Activated effector memory CD4-positive, alpha-beta T cell treated with Interleukin-2 at 50 U/mL for 16 hours (primary cell): ENCODE results near the gene CEND1.

Experiments used
- DNase-seq: peaks from one replicate; pipeline ENCODE4 v3.0.0-alpha.2; 2020

CEND1 gene

GRCh38 chr11:789943-790342 is at the start of gene CEND1:
CEND1 (minus strand) TSS chr11:790090; CDS start chr11:788576, 1,514 bp downstream.
- no peak for DNase-seq

- DNase-seq, result no peak
Observed at GRCh38 chr11:839280-839623, 49.4 kb upstream of the CEND1 start.

- no peak for DNase-seq
Observed at GRCh38 chr11:838441-839279, 48.8 kb upstream of the CEND1 start.

DNA sequence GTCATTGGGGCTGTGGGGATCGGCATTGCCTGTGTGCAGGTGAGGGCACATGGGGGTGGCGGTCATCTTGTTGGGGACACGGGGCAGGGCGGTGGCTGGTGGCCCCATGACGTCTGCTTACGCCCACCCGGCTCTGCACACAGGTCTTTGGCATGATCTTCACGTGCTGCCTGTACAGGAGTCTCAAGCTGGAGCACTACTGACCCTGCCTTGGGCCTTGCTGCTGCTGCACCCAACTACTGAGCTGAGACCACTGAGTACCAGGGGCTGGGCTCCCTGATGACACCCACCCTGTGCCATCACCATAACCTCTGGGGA is 48.1 kb upstream of the CEND1 start:
- DNase-seq, result no peak

- no peak for DNase-seq
Observed at GRCh38 chr11:837189-837989, 47.5 kb upstream of the CEND1 start.

DNA sequence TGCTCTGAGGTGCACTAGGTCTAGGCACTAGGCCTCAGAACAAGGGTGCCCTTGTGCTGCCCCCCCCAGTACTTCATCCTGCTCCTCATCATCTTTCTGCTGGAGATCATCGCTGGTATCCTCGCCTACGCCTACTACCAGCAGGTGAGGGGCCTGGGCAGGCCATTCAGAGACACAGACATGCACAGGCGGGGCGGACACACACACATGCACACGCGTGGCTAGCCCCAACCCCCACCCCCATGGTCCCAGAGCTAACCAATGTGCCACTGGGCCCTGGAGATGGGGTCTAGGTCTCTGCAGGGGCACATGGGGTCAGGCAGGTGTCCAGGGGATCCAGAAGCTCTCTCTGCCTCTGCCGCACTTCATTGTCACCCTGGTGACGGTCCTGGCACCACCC is 46.8 kb upstream of the CEND1 start:
- DNase-seq, result no peak

- no peak for DNase-seq
Observed at GRCh38 chr11:836274-836673, 46.4 kb upstream of the CEND1 start.

DNA sequence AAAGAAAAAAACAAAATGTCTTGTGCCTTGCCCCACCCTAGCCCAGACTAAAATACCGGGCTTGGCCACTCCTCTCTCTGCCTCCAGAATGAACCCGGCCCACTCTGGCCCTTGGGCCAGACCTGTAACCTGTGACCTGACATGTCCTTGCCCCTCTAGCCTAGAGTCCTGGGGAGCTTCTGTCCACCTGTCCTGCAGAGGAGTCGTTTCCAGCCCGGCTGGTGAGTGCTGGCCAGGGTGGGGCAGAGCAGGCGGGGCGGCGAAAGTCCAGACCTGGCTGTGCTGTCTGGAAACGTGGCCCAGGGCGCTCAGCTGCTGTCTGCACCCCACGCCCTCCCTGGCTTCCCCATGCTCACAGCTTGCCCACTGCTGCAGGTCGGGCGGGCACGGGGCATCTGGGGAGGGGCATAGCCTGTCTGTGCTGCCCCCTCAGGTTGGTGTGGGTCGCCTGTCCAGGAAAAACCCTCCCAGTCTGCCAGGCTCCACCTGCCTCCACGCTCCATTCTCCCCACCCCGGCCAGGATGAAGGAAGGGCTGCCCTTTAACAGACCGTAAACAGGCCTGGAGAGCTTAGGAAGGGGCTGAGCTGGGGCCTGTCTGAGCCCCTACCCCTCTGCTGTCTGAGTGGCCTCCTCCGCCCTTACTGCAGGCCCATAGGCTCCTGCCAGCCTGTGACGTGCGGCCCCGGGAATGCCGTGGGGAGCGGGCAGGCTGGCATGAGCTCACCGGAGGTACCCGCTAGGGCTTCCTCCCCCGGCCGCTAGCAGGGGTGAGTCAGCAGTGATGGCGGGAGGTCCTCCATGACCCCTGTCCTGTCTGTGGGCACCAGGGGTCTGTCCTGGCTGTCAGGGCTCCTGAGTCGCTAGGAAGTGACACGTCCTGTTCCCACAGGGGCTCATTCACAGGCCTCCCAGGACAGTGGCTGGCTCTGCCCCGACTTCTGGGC is 44.8 kb upstream of the CEND1 start:
- no peak for DNase-seq

- no peak for DNase-seq
Observed at GRCh38 chr11:833849-834311, 44.0 kb upstream of the CEND1 start.

DNA sequence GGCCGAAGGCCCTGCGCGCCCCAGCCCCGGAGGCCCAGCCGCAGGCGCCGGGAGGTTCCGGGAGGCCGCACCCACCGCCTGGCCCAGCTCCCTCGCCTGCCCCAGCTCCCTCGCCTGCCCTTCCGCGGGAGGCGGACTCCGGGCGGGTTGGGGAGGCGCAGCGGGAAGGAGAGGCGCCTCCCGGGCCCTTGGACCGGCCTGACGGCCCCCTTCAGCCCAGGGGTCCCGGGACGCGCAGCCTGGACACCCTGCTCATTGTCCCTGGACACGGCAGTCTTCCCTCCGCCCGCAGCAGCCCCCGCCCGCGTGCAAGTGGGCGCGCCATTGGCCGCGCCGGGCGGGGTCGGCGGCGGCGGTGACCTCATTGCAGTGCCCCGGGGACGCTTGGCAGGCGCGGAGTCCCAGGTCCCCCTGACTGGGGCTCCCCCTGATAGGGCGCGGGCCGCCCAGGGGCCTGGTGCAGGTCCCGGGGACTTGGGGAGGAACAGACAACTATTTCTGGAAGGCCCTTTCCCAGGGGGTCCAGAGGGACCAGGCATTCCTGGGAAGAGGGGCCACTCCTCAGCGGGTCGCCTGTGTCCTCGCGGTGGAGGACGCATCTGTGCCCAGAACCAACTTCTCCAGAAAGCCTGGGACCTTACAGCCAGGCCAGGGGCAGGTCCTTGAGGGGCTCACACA is 43.4 kb upstream of the CEND1 start:
- no peak for DNase-seq

DNA sequence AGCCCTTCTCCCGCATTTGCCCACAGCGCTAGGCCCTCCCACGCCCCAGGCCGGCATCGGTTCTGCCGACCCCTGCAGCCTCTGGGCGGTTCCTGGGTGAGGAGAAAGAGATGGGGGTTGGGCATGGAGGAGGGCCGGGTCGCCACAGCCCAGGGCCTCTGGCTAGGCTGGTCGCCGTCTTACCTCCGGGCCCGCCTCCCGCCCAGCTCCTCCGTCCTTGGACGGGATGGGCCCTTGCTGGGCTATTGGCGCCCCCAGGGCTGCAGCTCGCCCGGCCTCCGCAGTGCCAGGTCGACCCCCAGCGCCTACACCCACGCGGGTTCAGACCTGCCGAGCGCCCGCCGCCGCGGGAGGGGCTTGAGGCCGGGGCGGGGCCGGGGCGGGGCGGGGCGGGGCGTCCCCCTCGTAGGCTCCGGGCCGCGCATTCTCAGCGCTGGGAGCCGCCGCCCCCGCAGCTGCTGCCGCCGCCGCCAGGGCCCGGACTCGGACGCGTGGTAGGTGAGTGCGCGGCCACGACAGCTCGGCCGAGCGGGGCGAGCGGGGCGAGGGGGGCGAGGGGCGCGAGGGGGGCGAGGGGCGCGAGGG is 42.7 kb upstream of the CEND1 start, which contains the start of gene CD151:
CD151 (plus strand) TSS at position 424 of the 585 bp plus-strand sequence. CDS start 3,118 bp downstream, outside the sequence.
- DNase-seq, result no peak

DNA sequence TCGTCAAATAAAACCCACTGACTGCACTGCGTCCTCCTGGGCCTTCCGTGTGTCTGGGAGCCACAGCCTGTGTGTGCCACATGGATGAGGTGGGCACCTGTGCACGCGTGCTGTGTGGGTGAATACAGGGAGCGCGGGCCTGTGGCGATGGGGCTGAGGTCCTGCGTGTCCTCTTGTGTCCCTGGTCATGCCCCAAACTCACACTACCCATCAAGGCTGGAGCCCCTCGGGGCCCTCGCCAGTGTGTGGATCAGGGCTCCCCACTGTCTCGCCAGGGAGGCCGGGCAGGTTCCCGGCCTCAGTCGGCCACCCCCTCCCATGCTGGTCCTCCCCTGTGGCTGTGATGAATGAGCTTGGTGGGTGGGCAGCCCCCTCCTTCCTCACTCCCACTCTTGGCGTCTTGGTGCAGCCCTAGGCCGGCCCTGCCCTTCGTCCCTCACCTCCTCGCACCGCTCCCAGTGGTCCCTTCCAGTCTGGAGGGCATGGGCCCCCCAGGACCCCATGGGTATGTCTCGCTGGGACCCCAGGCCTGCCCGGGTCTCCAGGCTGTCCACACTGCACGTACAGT is 42.2 kb upstream of the CEND1 start:
- DNase-seq, result no peak

- DNase-seq, result no peak
Observed at GRCh38 chr11:831118-831864, 41.4 kb upstream of the CEND1 start.

DNA sequence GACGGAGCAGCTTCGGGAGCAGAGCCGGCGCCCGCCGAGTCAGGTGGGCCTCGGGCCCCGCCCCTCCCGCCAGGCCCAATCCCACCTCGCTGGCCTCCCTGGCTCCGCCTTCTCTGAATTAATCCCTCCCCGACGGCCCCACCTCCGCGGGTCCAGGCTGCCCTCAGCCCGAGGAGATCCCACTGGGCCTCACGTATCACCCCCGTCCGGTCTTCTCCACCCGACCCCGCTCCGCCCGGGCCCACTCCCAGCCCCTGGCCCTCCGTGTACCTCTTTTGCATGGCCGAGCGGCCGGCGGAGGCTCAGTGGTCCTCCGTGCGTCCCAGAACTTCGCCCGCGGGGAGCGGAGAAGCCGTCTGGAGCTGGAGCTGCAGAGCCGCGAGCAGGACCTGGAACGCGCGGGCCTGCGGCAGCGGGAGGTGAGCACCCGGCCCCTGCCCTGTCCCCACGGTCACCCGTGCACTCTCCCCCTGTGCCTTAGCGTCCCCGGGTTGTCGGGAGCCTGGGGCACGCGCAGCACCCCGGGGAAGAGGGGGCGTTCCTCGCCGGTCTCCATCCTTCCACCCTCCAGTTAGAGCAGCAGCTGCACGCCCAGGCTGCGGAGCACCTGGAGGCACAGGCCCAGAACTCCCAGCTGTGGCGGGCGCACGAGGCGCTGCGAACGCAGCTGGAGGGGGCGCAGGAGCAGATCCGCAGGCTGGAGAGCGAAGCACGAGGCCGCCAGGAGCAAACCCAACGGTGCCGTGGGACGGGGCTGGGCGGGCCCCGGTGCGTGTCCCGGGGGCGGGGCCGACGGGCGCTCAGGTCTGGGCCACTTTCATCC is 40.6 kb upstream of the CEND1 start:
- peak; percentile 34 for DNase-seq

- DNase-seq, result no peak
Observed at GRCh38 chr11:829847-830294, 40.0 kb upstream of the CEND1 start.

GRCh38 chr11:829176-829846 is 39.4 kb upstream of the CEND1 start:
- no peak for DNase-seq

DNA sequence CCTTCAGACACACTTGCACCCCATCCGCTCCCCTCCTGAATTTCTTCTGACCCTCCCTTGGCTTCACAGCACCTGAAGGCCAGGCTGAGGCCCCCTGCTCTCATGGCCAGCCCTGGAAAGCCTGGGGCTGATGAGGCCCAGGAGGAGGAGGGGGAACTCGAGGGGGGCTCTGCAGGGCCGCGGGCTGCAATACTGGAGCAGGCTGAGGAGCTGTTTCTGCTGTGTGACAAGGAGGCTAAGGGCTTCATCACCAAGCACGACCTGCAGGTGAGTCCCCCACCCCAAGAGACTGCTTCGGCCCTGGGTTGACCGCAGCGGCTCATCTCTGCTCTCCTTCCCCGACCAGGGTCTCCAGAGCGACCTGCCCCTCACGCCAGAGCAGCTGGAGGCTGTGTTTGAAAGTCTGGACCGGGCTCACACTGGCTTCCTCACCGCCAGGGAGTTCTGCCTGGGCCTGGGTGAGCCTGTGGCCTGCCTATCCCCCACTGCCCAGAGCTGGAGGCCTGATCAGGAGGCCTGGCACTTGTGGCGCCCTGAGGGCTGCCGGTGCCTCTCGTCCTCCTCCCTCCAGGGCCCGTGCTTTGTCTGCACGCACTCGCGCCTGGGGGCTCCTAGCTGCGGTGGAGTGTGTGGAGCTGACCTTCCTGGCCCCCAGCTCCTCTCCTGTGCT is 38.8 kb upstream of the CEND1 start:
- no peak for DNase-seq

- no peak for DNase-seq
Observed at GRCh38 chr11:827897-828192, 38.0 kb upstream of the CEND1 start, which contains the start of gene CRACR2B. CRACR2B (plus strand) TSS chr11:827919; CDS start chr11:828608, 689 bp downstream.
